SK-N-SH (cell line): ENCODE measurements around the gene MAP3K3. TPM values are rescaled to one million over a fixed set of nuclear protein-coding genes. Genes with fewer than 3 reads are reported as not detected.

Experiments used
- CTCF ChIA-PET: fragments of 300-600, 350-600 bp; formaldehyde crosslinking; extraction: SDS; loops from one replicate; lab custom pipeline; 2021; lab: Yijun Ruan, JAX
- POLR2A ChIA-PET: fragments of 350-600 bp; sonication (Branson Sonifier 250); formaldehyde crosslinking; extraction: SDS; loops from one replicate; lab custom pipeline; 2020; ENCODE audit warnings: antibody characterized with exemption, inconsistent platforms; lab: Yijun Ruan, JAX
- DNase-seq: peaks from one replicate; pipeline ENCODE4 v3.0.0; 2012
- H2AFZ ChIP-seq: fragments of 200-600 bp; sonication (generic); 2 replicates; pipeline ENCODE4 v1.8.1; 2016; ENCODE audit warnings: antibody characterized with exemption, mild to moderate bottlenecking, low read depth
- H3F3A ChIP-seq: fragments of 200-600 bp; sonication (generic); replicated peaks from 2 replicates; pipeline ENCODE3; 2016; ENCODE audit warnings: antibody characterized with exemption, mild to moderate bottlenecking; ENCODE audit not compliant: insufficient read depth
- H3K27ac ChIP-seq, 2 experiments: fragments of 200-500 bp in 1 of 2; fragments of 200-600 bp in 1 of 2; sonication (Bioruptor generic) in 1 of 2; sonication (generic), shearing (Covaris generic) in 1 of 2; 2 replicates each; pipeline versions ENCODE4 v1.5.1 to v1.6.1; 2014 to 2016; ENCODE audit warnings: low read depth in 2 of 2, inconsistent platforms in 1 of 2, low read length in 1 of 2, mild to moderate bottlenecking in 1 of 2, mixed read lengths in 1 of 2
- H3K27me3 ChIP-seq: fragments of 200-600 bp; sonication (generic), shearing (Covaris generic); 2 replicates; pipeline ENCODE4 v1.6.1; 2016; ENCODE audit warnings: mixed run types; ENCODE audit not compliant: insufficient read depth
- H3K36me3 ChIP-seq, 2 experiments: fragments of 200-500 bp in 1 of 2; fragments of 200-600 bp in 1 of 2; sonication (Bioruptor generic) in 1 of 2; sonication (generic) in 1 of 2; replicated peaks in 1 of 2; 2 replicates each; pipeline versions ENCODE3 to v1.5.1; 2014 to 2016; ENCODE audit warnings: low read length in 1 of 2, mild to moderate bottlenecking in 1 of 2; ENCODE audit not compliant: insufficient read depth in 2 of 2, control insufficient read depth in 1 of 2
- H3K4me1 ChIP-seq, 2 experiments: fragments of 200-500 bp in 1 of 2; fragments of 200-600 bp in 1 of 2; sonication (Bioruptor generic) in 1 of 2; sonication (generic), shearing (Covaris generic) in 1 of 2; 2 replicates each; pipeline versions ENCODE4 v1.5.1 to v1.6.1; 2014 to 2016; ENCODE audit warnings: low read depth in 1 of 2, low read length in 1 of 2, mixed run types in 1 of 2; ENCODE audit not compliant: insufficient read depth in 2 of 2, control insufficient read depth in 1 of 2
- H3K4me2 ChIP-seq: fragments of 200-600 bp; sonication (generic), shearing (Covaris generic); 2 replicates; pipeline ENCODE4 v1.6.1; 2017; ENCODE audit warnings: mixed run types
- H3K4me3 ChIP-seq, 2 experiments: fragments of 200-500 bp in 1 of 2; fragments of 200-600 bp in 1 of 2; sonication (Bioruptor generic) in 1 of 2; sonication (generic), shearing (Covaris generic) in 1 of 2; 2 replicates each; pipeline versions ENCODE4 v1.5.1 to v1.8.1; 2014 to 2016; ENCODE audit warnings: low read depth in 2 of 2, inconsistent platforms in 1 of 2, low read length in 1 of 2, mild to moderate bottlenecking in 1 of 2, mixed read lengths in 1 of 2, moderate library complexity in 1 of 2
- H3K79me2 ChIP-seq: fragments of 200-600 bp; sonication (generic); 2 replicates; pipeline ENCODE4 v1.8.1; 2017; ENCODE audit warnings: mild to moderate bottlenecking; ENCODE audit not compliant: insufficient read depth
- H3K9ac ChIP-seq: fragments of 200-600 bp; sonication (generic); 2 replicates; pipeline ENCODE4 v1.6.1; 2017; ENCODE audit warnings: mixed run types
- H3K9me2 ChIP-seq: fragments of 200-600 bp; sonication (generic); 2 replicates; pipeline ENCODE4 v1.6.1; 2017; ENCODE audit warnings: mixed run types
- H3K9me3 ChIP-seq: fragments of 200-600 bp; sonication (generic); 2 replicates; pipeline ENCODE4 v1.6.1; 2017; ENCODE audit warnings: mixed run types, mild to moderate bottlenecking, moderate library complexity
- H4K20me1 ChIP-seq: fragments of 200-600 bp; sonication (generic); 2 replicates; pipeline ENCODE4 v1.6.1; 2017; ENCODE audit warnings: mild to moderate bottlenecking, mixed run types; ENCODE audit not compliant: insufficient read depth
- CHD2 ChIP-seq: fragments of 150-350 bp; IDR thresholded peaks from 2 replicates; pipeline ENCODE4 v1.6.1; 2018; ENCODE audit warnings: low read length; ENCODE audit not compliant: partially characterized antibody
- CTCF ChIP-seq: fragments of 200-600 bp; sonication (generic); IDR thresholded peaks from 2 replicates; pipeline ENCODE4 v1.6.1; 2017; ENCODE audit warnings: antibody characterized with exemption, mild to moderate bottlenecking, moderate library complexity
- EP300 ChIP-seq, 2 experiments: IDR thresholded peaks; 2 replicates each; pipeline versions ENCODE4 v1.4.0 to v1.6.1; 2012; ENCODE audit warnings: borderline replicate concordance in 1 of 2, low read depth in 1 of 2, low read length in 1 of 2
- EZH2phosphoT487 ChIP-seq: fragments of 200-600 bp; sonication (generic); IDR thresholded peaks from 2 replicates; pipeline ENCODE4 v1.6.1; 2017; ENCODE audit warnings: low read depth, mixed run types, mild to moderate bottlenecking, antibody characterized with exemption, moderate library complexity, borderline replicate concordance
- FOXM1 ChIP-seq: IDR thresholded peaks from 2 replicates; pipeline ENCODE4 v1.4.0; 2012; ENCODE audit warnings: low read depth, mild to moderate bottlenecking
- GABPA ChIP-seq: IDR thresholded peaks from 2 replicates; pipeline ENCODE4 v1.4.0; 2012; ENCODE audit warnings: low read depth, mild to moderate bottlenecking
- IRF3 ChIP-seq: fragments of 150-350 bp; IDR thresholded peaks from 2 replicates; pipeline ENCODE4 v1.6.1; 2016; ENCODE audit warnings: mild to moderate bottlenecking, low read depth, low read length
- JUND ChIP-seq: IDR thresholded peaks from 2 replicates; pipeline ENCODE4 v1.4.0; 2012
- MAX ChIP-seq: IDR thresholded peaks from 2 replicates; pipeline ENCODE4 v1.4.0; 2012; ENCODE audit warnings: low read depth
- MXI1 ChIP-seq: IDR thresholded peaks from 2 replicates; pipeline ENCODE4 v1.6.1; 2012; ENCODE audit warnings: mild to moderate bottlenecking, low read depth, low read length, improper control_type of control experiment
- NFIC ChIP-seq: IDR thresholded peaks from 2 replicates; pipeline ENCODE4 v1.4.0; 2012; ENCODE audit warnings: borderline replicate concordance
- NRF1 ChIP-seq: IDR thresholded peaks from 2 replicates; pipeline ENCODE4 v1.6.1; 2012; ENCODE audit warnings: low read depth, mild to moderate bottlenecking, low read length
- RCOR1 ChIP-seq: fragments of 150-350 bp; IDR thresholded peaks from 2 replicates; pipeline ENCODE4 v1.6.1; 2017; ENCODE audit warnings: antibody characterized with exemption, low read length
- RFX5 ChIP-seq: IDR thresholded peaks from 2 replicates; pipeline ENCODE4 v1.6.1; 2012; ENCODE audit warnings: mild to moderate bottlenecking, improper control_type of control experiment, low read length
- RXRA ChIP-seq: IDR thresholded peaks from 2 replicates; pipeline ENCODE4 v1.4.0; 2012; ENCODE audit warnings: low read depth, mild to moderate bottlenecking, borderline replicate concordance
- SMC3 ChIP-seq: IDR thresholded peaks from 2 replicates; pipeline ENCODE4 v1.6.1; 2012; ENCODE audit warnings: low read depth, low read length, improper control_type of control experiment
- TAF1 ChIP-seq: IDR thresholded peaks from 2 replicates; pipeline ENCODE4 v1.6.1; 2012; ENCODE audit warnings: low read depth, mild to moderate bottlenecking, low read length, moderate library complexity, borderline replicate concordance
- TCF12 ChIP-seq: IDR thresholded peaks from 2 replicates; pipeline ENCODE4 v1.4.0; 2012
- TEAD4 ChIP-seq: IDR thresholded peaks from 2 replicates; pipeline ENCODE4 v1.4.0; 2012; ENCODE audit warnings: mild to moderate bottlenecking, borderline replicate concordance; ENCODE audit not compliant: insufficient read depth
- USF1 ChIP-seq: IDR thresholded peaks from 2 replicates; pipeline ENCODE4 v1.4.0; 2012; ENCODE audit warnings: low read depth, borderline replicate concordance
- USF2 ChIP-seq: fragments of 150-350 bp; IDR thresholded peaks from 2 replicates; pipeline ENCODE4 v1.6.1; 2017; ENCODE audit warnings: antibody characterized with exemption, low read length, low read depth, borderline replicate concordance
- YY1 ChIP-seq: IDR thresholded peaks from 2 replicates; pipeline ENCODE4 v1.4.0; 2012; ENCODE audit warnings: low read depth, mild to moderate bottlenecking
- ZBTB33 ChIP-seq: IDR thresholded peaks from 2 replicates; pipeline ENCODE4 v1.4.0; 2012; ENCODE audit warnings: low read depth, borderline replicate concordance
- WGBS: methylation state at CpG from one replicate; pipeline ENCODE4 v1.1.6; 2017; ENCODE audit warnings: low lambda C conversion rate; 5-methylcytosine and 5-hydroxymethylcytosine counted together
- polyA plus RNA-seq, 3 experiments: library from polyadenylated mRNA; depleted of rRNA; stranded (reverse); fragments of >200 nt; gene quantifications; 2 replicates each; pipeline ENCODE4 v1.2.3, GENCODE V29; 2012

Gene MAP3K3
- polyA plus RNA-seq (2012; rRNA removed) = 25.3 and 26.5 TPM in 2 replicates
- polyA plus RNA-seq (2012; cell fraction: cytosol; rRNA removed) = 15.0 and 20.6 TPM in 2 replicates
- 50.0 and 60.2 TPM in 2 replicates for polyA plus RNA-seq (2012; cell fraction: nucleus; rRNA removed)

- ChIA-PET CTCF (interaction anchor here (0.7 to 29.2 kb wide), 16 partner anchors 10 to 219 kb away, joined by 3 to 827 read pairs (median 4); partner anchors contain the start of genes DCAF7 and LIMD2), POLR2A (interaction anchor here (0.6 to 2.2 kb wide), 25 partner anchors 10 to 504 kb away, joined by 3 to 16 read pairs (median 5); partner anchors contain the start of genes CCDC47, CYB561, DDX42 and LIMD2)
- Histone ChIP-seq H3K27me3 (no peaks in the 10 kb centered on the region), H4K20me1 (peaks cover 31% of the 10 kb centered on the region), H3K79me2 (peaks cover 40% of the 10 kb centered on the region), H3K4me3 (peak within 1 kb of the TSS; percentile 79 to 87), H3F3A (peaks cover 3% of the 10 kb centered on the region), H3K4me1 (peaks cover 13 to 14% of the 10 kb centered on the region in 2 experiments; a peak in 2 of 4 replicates), H3K9me3 (no peaks in the 10 kb centered on the region), H3K36me3 (no peaks in the 10 kb centered on the region), H3K9me2 (no peaks in the 10 kb centered on the region), H3K4me2 (peak within 1 kb of the TSS; percentile 97), H3K9ac (peak within 1 kb of the TSS; percentile 74), H3K27ac (peak within 1 kb of the TSS; percentile 42 to 88; a peak in 3 of 4 replicates), H2AFZ (peak within 1 kb of the TSS; percentile 80)
- DNase-seq = peak; percentile 99
- WGBS = under 1% methylated on average over 55 of the region's 75 CpGs
- no peak for TF ChIP-seq JUND
- TF ChIP-seq SMC3 = 0 out of 2 replicates have a peak, but pooled peaks have one; percentile 6
- no peak for TF ChIP-seq USF2
- TF ChIP-seq RXRA = no peak
- TF ChIP-seq TAF1 = peak; percentile 86
- TF ChIP-seq TCF12 = no peak; the same call in 1 of the 2 replicates
- peak; percentile 5 for TF ChIP-seq MAX
- no peak for TF ChIP-seq ZBTB33
- TF ChIP-seq EP300 (IDR thresholded peaks at IDR 0.05; ENCODE audit: borderline replicate concordance in 1 of 2, low read depth in 1 of 2, low read length in 1 of 2) = peak in 1 of 2 experiments; percentile 29; a peak in 2 of 4 replicates
- no peak for TF ChIP-seq EZH2phosphoT487
- TF ChIP-seq NRF1 = peak; percentile 78
- TF ChIP-seq FOXM1 = no peak; the same call in 1 of the 2 replicates
- TF ChIP-seq YY1 = no peak
- 0 out of 2 replicates have a peak, but pooled peaks have one; percentile 7 for TF ChIP-seq TEAD4
- no peak for TF ChIP-seq USF1
- peak; percentile 95 for TF ChIP-seq CHD2
- TF ChIP-seq MXI1 = peak; percentile 63
- peak; percentile 26; the same call in 1 of the 2 replicates for TF ChIP-seq GABPA
- peak; percentile 86 for TF ChIP-seq RFX5
- TF ChIP-seq IRF3 = peak; percentile 77
- TF ChIP-seq RCOR1 = peak; percentile 15; the same call in 1 of the 2 replicates
- TF ChIP-seq NFIC = peak; percentile 48; the same call in 1 of the 2 replicates
- TF ChIP-seq CTCF = no peak; the same call in 1 of the 2 replicates
These were observed at the start of gene MAP3K3 for GRCh38 chr17:63621684-63622573. TSS of gene MAP3K3 (plus strand) at chr17:63622417. CDS start at chr17:63622760, 343 bp downstream.
